K562 (cell line): Measurements from ENCODE around the gene HGS. TPM values are rescaled to one million over a fixed set of nuclear protein-coding genes. Genes with fewer than 3 reads are reported as not detected.

Experiments used
- ATF6 ChIP-seq: sonication (generic); formaldehyde crosslinking; IDR thresholded peaks from 2 replicates; pipeline ENCODE4 v1.4.0; 2020; ENCODE audit warnings: mild to moderate bottlenecking, missing genetic modification reagents
- CCNT2 ChIP-seq: IDR thresholded peaks from 2 replicates; pipeline ENCODE4 v1.6.1; 2011; ENCODE audit warnings: borderline replicate concordance, low read depth, mild to moderate bottlenecking, moderate library complexity, mixed read lengths, low read length; ENCODE audit not compliant: insufficient read length; ENCODE audit errors: extremely low read depth
- DDX20 ChIP-seq: fragments of 450-650 bp; IDR thresholded peaks from 2 replicates; pipeline ENCODE4 v1.6.1; 2016; ENCODE audit warnings: missing genetic modification characterization, low read depth, mild to moderate bottlenecking, missing compliant biosample characterization, moderate library complexity
- DNMT1 ChIP-seq: fragments of 450-650 bp; IDR thresholded peaks from 2 replicates; pipeline ENCODE4 v1.6.1; 2016; ENCODE audit warnings: antibody characterized with exemption, mild to moderate bottlenecking
- ILK ChIP-seq: fragments of 450-650 bp; IDR thresholded peaks from 2 replicates; pipeline ENCODE4 v1.6.1; 2016; ENCODE audit warnings: missing genetic modification characterization, low read depth, mild to moderate bottlenecking, missing compliant biosample characterization, moderate library complexity, borderline replicate concordance
- RBM22 ChIP-seq: fragments of 200-400 bp; formaldehyde crosslinking; IDR thresholded peaks from 2 replicates; pipeline ENCODE4 v1.6.1; 2018; ENCODE audit warnings: low read length, low read depth; ENCODE audit not compliant: poor library complexity, severe bottlenecking
- SIN3A ChIP-seq, 2 experiments: fragments of 150-350 bp in 1 of 2; IDR thresholded peaks; 2 replicates each; pipeline ENCODE4 v1.6.1; 2011 to 2016; ENCODE audit warnings: borderline replicate concordance in 2 of 2, low read depth in 2 of 2, low read length in 2 of 2, mild to moderate bottlenecking in 2 of 2, moderate library complexity in 2 of 2; ENCODE audit not compliant: control insufficient read depth in 1 of 2
- SLC30A9 ChIP-seq: fragments of 250-450 bp; sonication (Bioruptor Pico); IDR thresholded peaks from 2 replicates; pipeline ENCODE4 v1.8.0; 2022; ENCODE audit warnings: mild to moderate bottlenecking, moderate library complexity
- THRB ChIP-seq: fragments of 450-650 bp; formaldehyde crosslinking; conservative IDR thresholded peaks from 2 replicates; pipeline ENCODE4 v1.4.0; 2022; ENCODE audit warnings: mild to moderate bottlenecking, missing genetic modification characterization
- ZBTB7A ChIP-seq: IDR thresholded peaks from 2 replicates; pipeline ENCODE4 v1.6.1; 2011; ENCODE audit warnings: low read depth, mild to moderate bottlenecking, low read length, moderate library complexity, borderline replicate concordance; ENCODE audit not compliant: control insufficient read depth
- ZFP30 ChIP-seq: fragments of 250-450 bp; sonication (Bioruptor Pico); IDR thresholded peaks from 2 replicates; pipeline ENCODE4 v1.8.0; 2022; ENCODE audit warnings: moderate library complexity, mild to moderate bottlenecking, inconsistent platforms, borderline replicate concordance
- ZNF41 ChIP-seq: fragments of 250-450 bp; sonication (Bioruptor Pico); conservative IDR thresholded peaks from 2 replicates; pipeline ENCODE4 v1.4.0; 2020; ENCODE audit warnings: mild to moderate bottlenecking
- polyA plus RNA-seq, 8 experiments: library from polyadenylated mRNA; depleted of rRNA in 4 of 8; stranded (reverse) in 5 of 8; unstranded in 3 of 8; fragments of >200 nt; fragmentation: Nextera tagmentation in 2 of 8; fragmentation: Illumina TruSeq in 1 of 8; extraction: Ambion mirVana in 2 of 8; extraction: Trizol in 1 of 8; gene quantifications; 2 replicates each; pipeline versions ENCODE4 v1.2.1 to v1.2.3, GENCODE V29; 2011 to 2014; ENCODE audit warnings: inconsistent platforms in 1 of 8, missing spikeins in 1 of 8
- total RNA-seq, 7 experiments: library from RNA; depleted of rRNA in 6 of 7; stranded (reverse); fragments of >200 nt in 6 of 7; fragmentation: Illumina TruSeq in 2 of 7; extraction: Trizol in 2 of 7; gene quantifications; 2 replicates each; pipeline versions ENCODE4 v1.2.1 to v1.2.3, GENCODE V29; 2011 to 2021; ENCODE audit warnings: low replicate concordance in 1 of 7
- TF ChIP-seq, protein P1 (sequence below), 2 experiments: fragments of 450-650 bp in 1 of 2; sonication (generic) in 1 of 2; formaldehyde crosslinking in 1 of 2; IDR thresholded peaks in 1 of 2; conservative IDR thresholded peaks in 1 of 2; 2 replicates each; pipeline versions ENCODE4 v1.6.1 to v1.8.1; 2016 to 2023; ENCODE audit warnings: mild to moderate bottlenecking in 2 of 2, moderate library complexity in 2 of 2, inconsistent platforms in 1 of 2, missing genetic modification reagents in 1 of 2
- TF ChIP-seq, protein P2 (sequence below), 2 experiments: fragments of 450-650 bp; IDR thresholded peaks; 2 replicates each; pipeline ENCODE4 v1.6.1; 2016
- TF ChIP-seq, protein P3 (sequence below): fragments of 450-650 bp; formaldehyde crosslinking; IDR thresholded peaks from 2 replicates; pipeline ENCODE4 v1.4.0; 2020; ENCODE audit warnings: mild to moderate bottlenecking, moderate library complexity
- TF ChIP-seq, protein P4 (sequence below): fragments of 450-650 bp; IDR thresholded peaks from 2 replicates; pipeline ENCODE4 v1.6.1; 2016

HGS gene
- total and polyA plus RNA-seq, 9 of the 15 experiments (the other 6 are each of a cell fraction or from before 2014, with no cell fraction given), result 3.9 to 176 (median 77.1) TPM

- TF ChIP-seq, protein P1, sequence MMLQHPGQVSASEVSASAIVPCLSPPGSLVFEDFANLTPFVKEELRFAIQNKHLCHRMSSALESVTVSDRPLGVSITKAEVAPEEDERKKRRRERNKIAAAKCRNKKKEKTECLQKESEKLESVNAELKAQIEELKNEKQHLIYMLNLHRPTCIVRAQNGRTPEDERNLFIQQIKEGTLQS (IDR thresholded peaks at IDR 0.05), result no peak
- TF ChIP-seq, protein P1 (CRISPR knock-in tag; conservative IDR thresholded peaks at IDR 0.05), result no peak
- TF ChIP-seq SIN3A (IDR thresholded peaks at IDR 0.05; ENCODE audit: borderline replicate concordance in 2 of 2, control insufficient read depth in 1 of 2, low read depth in 2 of 2, low read length in 2 of 2), result peak; percentile 73 to 91; a peak in 3 of 4 replicates
- TF ChIP-seq THRB (CRISPR knock-in tag), result no peak
- TF ChIP-seq, protein P2, sequence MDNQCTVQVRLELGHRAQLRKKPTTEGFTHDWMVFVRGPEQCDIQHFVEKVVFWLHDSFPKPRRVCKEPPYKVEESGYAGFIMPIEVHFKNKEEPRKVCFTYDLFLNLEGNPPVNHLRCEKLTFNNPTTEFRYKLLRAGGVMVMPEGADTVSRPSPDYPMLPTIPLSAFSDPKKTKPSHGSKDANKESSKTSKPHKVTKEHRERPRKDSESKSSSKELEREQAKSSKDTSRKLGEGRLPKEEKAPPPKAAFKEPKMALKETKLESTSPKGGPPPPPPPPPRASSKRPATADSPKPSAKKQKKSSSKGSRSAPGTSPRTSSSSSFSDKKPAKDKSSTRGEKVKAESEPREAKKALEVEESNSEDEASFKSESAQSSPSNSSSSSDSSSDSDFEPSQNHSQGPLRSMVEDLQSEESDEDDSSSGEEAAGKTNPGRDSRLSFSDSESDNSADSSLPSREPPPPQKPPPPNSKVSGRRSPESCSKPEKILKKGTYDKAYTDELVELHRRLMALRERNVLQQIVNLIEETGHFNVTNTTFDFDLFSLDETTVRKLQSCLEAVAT (IDR thresholded peaks at IDR 0.05), result peak in 1 of 2 experiments; percentile 93; a peak in 2 of 4 replicates
- TF ChIP-seq ILK (tag), result no peak
- TF ChIP-seq, protein P3, sequence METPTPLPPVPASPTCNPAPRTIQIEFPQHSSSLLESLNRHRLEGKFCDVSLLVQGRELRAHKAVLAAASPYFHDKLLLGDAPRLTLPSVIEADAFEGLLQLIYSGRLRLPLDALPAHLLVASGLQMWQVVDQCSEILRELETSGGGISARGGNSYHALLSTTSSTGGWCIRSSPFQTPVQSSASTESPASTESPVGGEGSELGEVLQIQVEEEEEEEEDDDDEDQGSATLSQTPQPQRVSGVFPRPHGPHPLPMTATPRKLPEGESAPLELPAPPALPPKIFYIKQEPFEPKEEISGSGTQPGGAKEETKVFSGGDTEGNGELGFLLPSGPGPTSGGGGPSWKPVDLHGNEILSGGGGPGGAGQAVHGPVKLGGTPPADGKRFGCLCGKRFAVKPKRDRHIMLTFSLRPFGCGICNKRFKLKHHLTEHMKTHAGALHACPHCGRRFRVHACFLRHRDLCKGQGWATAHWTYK (CRISPR knock-in tag), result 0 out of 2 replicates have a peak, but pooled peaks have one; percentile 35
- no peak for TF ChIP-seq ZFP30
- TF ChIP-seq RBM22, result no peak
- no peak for TF ChIP-seq DDX20 (tag)
- peak; percentile 31 for TF ChIP-seq CCNT2
- TF ChIP-seq ATF6 (CRISPR knock-in tag), result 0 out of 2 replicates have a peak, but pooled peaks have one; percentile 35
- peak; percentile 69 for TF ChIP-seq ZBTB7A
- TF ChIP-seq, protein P4, sequence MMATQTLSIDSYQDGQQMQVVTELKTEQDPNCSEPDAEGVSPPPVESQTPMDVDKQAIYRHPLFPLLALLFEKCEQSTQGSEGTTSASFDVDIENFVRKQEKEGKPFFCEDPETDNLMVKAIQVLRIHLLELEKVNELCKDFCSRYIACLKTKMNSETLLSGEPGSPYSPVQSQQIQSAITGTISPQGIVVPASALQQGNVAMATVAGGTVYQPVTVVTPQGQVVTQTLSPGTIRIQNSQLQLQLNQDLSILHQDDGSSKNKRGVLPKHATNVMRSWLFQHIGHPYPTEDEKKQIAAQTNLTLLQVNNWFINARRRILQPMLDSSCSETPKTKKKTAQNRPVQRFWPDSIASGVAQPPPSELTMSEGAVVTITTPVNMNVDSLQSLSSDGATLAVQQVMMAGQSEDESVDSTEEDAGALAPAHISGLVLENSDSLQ, result peak; percentile 59
- TF ChIP-seq SLC30A9 (CRISPR knock-in tag), result no peak
- no peak for TF ChIP-seq ZNF41 (CRISPR knock-in tag)
- TF ChIP-seq DNMT1, result no peak
Measured at GRCh38 chr17:81683584-81684441, at the start of gene HGS, which contains the start of gene ARL16 (continued).
